22Rv1 (cell line): ENCODE data around the gene SRSF5.

ENCODE experiments used
- CTCF ChIP-seq: fragments of 450-650 bp; IDR thresholded peaks from 2 replicates; pipeline ENCODE4 v1.5.1; 2017; ENCODE audit warnings: mild to moderate bottlenecking
- ZFX ChIP-seq: fragments of 450-650 bp; IDR thresholded peaks from 2 replicates; pipeline ENCODE4 v1.6.1; 2017; ENCODE audit warnings: antibody characterized with exemption, borderline replicate concordance

DNA sequence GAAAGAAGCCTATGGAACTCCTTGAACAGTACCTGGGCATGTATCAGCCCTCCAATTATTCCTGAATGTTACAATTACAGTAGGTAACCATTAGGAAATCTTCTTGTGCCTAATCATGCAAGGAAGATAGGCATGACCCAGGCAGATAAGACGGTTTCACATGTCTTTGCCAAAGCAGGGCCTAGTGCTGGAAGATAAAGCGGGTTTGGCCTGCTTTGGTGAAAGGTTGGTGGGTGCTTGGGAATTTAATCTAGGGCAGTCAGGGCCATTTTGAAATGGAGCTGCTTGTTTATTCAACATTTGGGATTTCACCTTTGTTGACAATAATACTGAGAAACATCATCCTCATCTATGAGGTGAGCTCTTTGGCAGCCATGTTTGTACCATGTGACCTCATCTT is 12.5 kb upstream of the SRSF5 start:
- TF ChIP-seq CTCF (no peak), ZFX (no peak)
